Suprapubic skin (tissue), 4 donors: Measurements from ENCODE around the gene ITM2C. TPM values are rescaled to one million over a fixed set of nuclear protein-coding genes. Genes with fewer than 3 reads are reported as not detected.

ENCODE experiments used
- DNase-seq, 2 donors: peaks; one replicate each; pipeline ENCODE4 v3.0.0-alpha.2; 2019; ENCODE audit warnings: low spot score in 2 of 2
- H3K27ac ChIP-seq: fragments of 200-600 bp; sonication (generic); one replicate; pipeline ENCODE4 v1.5.1; 2019
- H3K27me3 ChIP-seq: fragments of 200-600 bp; sonication (generic); one replicate; pipeline ENCODE4 v1.5.1; 2019
- H3K36me3 ChIP-seq: fragments of 200-600 bp; sonication (generic); one replicate; pipeline ENCODE4 v1.5.1; 2019
- H3K4me1 ChIP-seq: fragments of 200-600 bp; sonication (generic); one replicate; pipeline ENCODE4 v1.5.1; 2019
- H3K4me3 ChIP-seq: fragments of 200-600 bp; sonication (generic); one replicate; pipeline ENCODE4 v1.5.1; 2019; ENCODE audit warnings: mild to moderate bottlenecking
- H3K9me3 ChIP-seq: fragments of 200-600 bp; sonication (generic); one replicate; pipeline ENCODE4 v1.5.1; 2019
- CTCF ChIP-seq, 2 donors: fragments of 200-600 bp in 1 of 2; fragments of 450-650 bp in 1 of 2; sonication (generic) in 1 of 2; IDR thresholded peaks; one replicate each; pipeline ENCODE4 v1.5.1; 2016 to 2019; ENCODE audit warnings: antibody characterized with exemption in 2 of 2, mild to moderate bottlenecking in 1 of 2, moderate library complexity in 1 of 2
- EP300 ChIP-seq: sonication (generic); formaldehyde crosslinking; IDR thresholded peaks from one replicate; pipeline ENCODE4 v1.6.1; 2017; ENCODE audit warnings: antibody characterized with exemption
- POLR2A ChIP-seq, 2 donors: fragments of 450-650 bp; IDR thresholded peaks; one replicate each; pipeline ENCODE4 v1.6.1; 2017; ENCODE audit warnings: antibody characterized with exemption in 2 of 2, mild to moderate bottlenecking in 2 of 2, moderate library complexity in 2 of 2
- POLR2AphosphoS5 ChIP-seq, 3 donors: sonication (generic); formaldehyde crosslinking; IDR thresholded peaks; one replicate each; pipeline ENCODE4 v1.6.1; 2017; ENCODE audit warnings: antibody characterized with exemption in 3 of 3
- WGBS: methylation state at CpG from one replicate; pipeline ENCODE4 v1.1.5; 2018; 5-methylcytosine and 5-hydroxymethylcytosine counted together
- total RNA-seq, 4 donors: library from RNA; depleted of rRNA; stranded (reverse); fragments of >200 nt; gene quantifications; one replicate each; pipeline ENCODE4 v1.1.0, GENCODE V29; 2016

ITM2C gene
- total RNA-seq, 4 donors from 2014 or later = 9.0 to 17.9 (median 11.4) TPM

- TF ChIP-seq POLR2A (IDR thresholded peaks at IDR 0.05) (no peak), EP300 (no peak), CTCF (IDR thresholded peaks at IDR 0.05) (no peak), POLR2AphosphoS5 (IDR thresholded peaks at IDR 0.05) (no peak)
Observed at GRCh38 chr2:230920167-230920566, 55.4 kb downstream of the ITM2C start.

GRCh38 chr2:230921806-230922595 lies 57.3 kb downstream of the ITM2C start:
- Histone ChIP-seq H3K27me3 (peaks cover 26% of the 10 kb centered on the region), H3K9me3 (no peaks in the 10 kb centered on the region), H3K27ac (no peak overlapping the region), H3K4me1 (peaks cover 6% of the 10 kb centered on the region), H3K36me3 (no peaks in the 10 kb centered on the region), H3K4me3 (no peak overlapping the region)
- WGBS = 77% methylated on average over 11 of the region's 11 CpGs
- DNase-seq = peak; percentile 21 to 54
- TF ChIP-seq POLR2AphosphoS5 (IDR thresholded peaks at IDR 0.05) (no peak), EP300 (no peak), POLR2A (IDR thresholded peaks at IDR 0.05) (no peak), CTCF (IDR thresholded peaks at IDR 0.05) (no peak)

More at GRCh38 chr2:230920167-230920566, 55.4 kb downstream of the ITM2C start:
- Histone ChIP-seq H3K4me1 (peaks cover 6% of the 10 kb centered on the region), H3K9me3 (no peaks in the 10 kb centered on the region), H3K4me3 (no peak overlapping the region), H3K27ac (no peak overlapping the region), H3K36me3 (no peaks in the 10 kb centered on the region), H3K27me3 (peaks cover 25% of the 10 kb centered on the region)
- no peak for DNase-seq
- WGBS = 76% methylated on average over 2 of the region's 2 CpGs

GRCh38 chr2:230922951-230923717 lies 58.4 kb downstream of the ITM2C start:
- Histone ChIP-seq H3K36me3 (no peaks in the 10 kb centered on the region), H3K27ac (no peak overlapping the region), H3K9me3 (no peaks in the 10 kb centered on the region), H3K4me3 (no peak overlapping the region), H3K4me1 (peaks cover 6% of the 10 kb centered on the region), H3K27me3 (peaks cover 21% of the 10 kb centered on the region)
- 94% methylated on average over 16 of the region's 16 CpGs for WGBS
- no peak for TF ChIP-seq POLR2AphosphoS5 (IDR thresholded peaks at IDR 0.05)
- no peak for TF ChIP-seq EP300
- no peak for TF ChIP-seq POLR2A (IDR thresholded peaks at IDR 0.05)
- DNase-seq = peak; percentile 20 to 59

GRCh38 chr2:230924092-230924469 lies 59.3 kb downstream of the ITM2C start:
- Histone ChIP-seq H3K4me3 (no peak overlapping the region), H3K4me1 (peaks cover 6% of the 10 kb centered on the region), H3K27me3 (peaks cover 21% of the 10 kb centered on the region), H3K9me3 (no peaks in the 10 kb centered on the region), H3K36me3 (no peaks in the 10 kb centered on the region), H3K27ac (no peak overlapping the region)
- peak in 1 of 2 donors; percentile 47 for DNase-seq
- WGBS = 72% methylated on average over 5 of the region's 6 CpGs
- no peak for TF ChIP-seq POLR2AphosphoS5 (IDR thresholded peaks at IDR 0.05)
- no peak for TF ChIP-seq POLR2A (IDR thresholded peaks at IDR 0.05)
- no peak for TF ChIP-seq EP300
- TF ChIP-seq CTCF (IDR thresholded peaks at IDR 0.05) = no peak

- WGBS = 59% methylated on average over 16 of the region's 26 CpGs
- peak; percentile 50 to 63 for DNase-seq
- TF ChIP-seq CTCF (IDR thresholded peaks at IDR 0.05) = no peak
- TF ChIP-seq POLR2A (IDR thresholded peaks at IDR 0.05) = no peak
- TF ChIP-seq EP300 = no peak
- no peak for TF ChIP-seq POLR2AphosphoS5 (IDR thresholded peaks at IDR 0.05)
Observed at GRCh38 chr2:230924470-230925341, 60.0 kb downstream of the ITM2C start, which contains the start of gene GPR55. TSS of gene GPR55 (minus strand) at chr2:230925242. CDS start at chr2:230910962, 14,280 bp downstream.

More at GRCh38 chr2:230924470-230925341, 60.0 kb downstream of the ITM2C start, which contains the start of gene GPR55:
- Histone ChIP-seq H3K4me3 (no peak within 1 kb of the TSS), H3K27ac (no peak within 1 kb of the TSS), H3K9me3 (no peaks in the 10 kb centered on the region), H3K4me1 (peaks cover 6% of the 10 kb centered on the region), H3K36me3 (no peaks in the 10 kb centered on the region), H3K27me3 (peaks cover 21% of the 10 kb centered on the region)
